CD14-positive monocyte (primary cell): Measurements from ENCODE around the gene TENT4B. TPM values are rescaled to one million over a fixed set of nuclear protein-coding genes. Genes with fewer than 3 reads are reported as not detected.
A peak's percentile ranks its signal among the peaks of the same experiment; 100 is the strongest.

Experiments used
- DNase-seq, 3 donors: peaks; one replicate each; pipeline ENCODE4 v3.0.0-alpha.2; 2011 to 2022
- H2AFZ ChIP-seq: 2 replicates; pipeline ENCODE4 v1.6.0; 2012; ENCODE audit warnings: mild to moderate bottlenecking, low read depth, low read length, inconsistent platforms; ENCODE audit not compliant: insufficient read depth, poor library complexity, severe bottlenecking
- H3K27ac ChIP-seq, 2 donors: 1 replicate in 1 of 2; 2 replicates in 1 of 2; pipeline ENCODE4 v1.5.1; 2012 to 2013; ENCODE audit warnings: low read length in 2 of 2, control low read depth in 1 of 2, inconsistent platforms in 1 of 2, low read depth in 1 of 2, mild to moderate bottlenecking in 1 of 2
- H3K27me3 ChIP-seq, 2 donors: one replicate each; pipeline versions ENCODE4 v1.6.0 to v1.6.1; 2011 to 2013; ENCODE audit warnings: low read length in 2 of 2; ENCODE audit not compliant: control insufficient read depth in 2 of 2, insufficient read depth in 2 of 2
- H3K36me3 ChIP-seq, 2 donors: replicated peaks in 1 of 2; 1 replicate in 1 of 2; 2 replicates in 1 of 2; pipeline versions ENCODE4 v1.5.1 to v1.6.1; 2012 to 2013; ENCODE audit warnings: low read length in 2 of 2, control low read depth in 1 of 2, inconsistent platforms in 1 of 2, mild to moderate bottlenecking in 1 of 2; ENCODE audit not compliant: insufficient read depth in 2 of 2, control insufficient read depth in 1 of 2
- H3K4me1 ChIP-seq, 2 donors: 1 replicate in 1 of 2; 2 replicates in 1 of 2; pipeline versions ENCODE4 v1.5.1 to v1.6.1; 2012 to 2013; ENCODE audit warnings: low read length in 2 of 2, control low read depth in 1 of 2, inconsistent platforms in 1 of 2, mild to moderate bottlenecking in 1 of 2, moderate library complexity in 1 of 2; ENCODE audit not compliant: insufficient read depth in 2 of 2, control insufficient read depth in 1 of 2
- H3K4me2 ChIP-seq: replicated peaks from 2 replicates; pipeline ENCODE3; 2012; ENCODE audit warnings: low read length, moderate library complexity, mild to moderate bottlenecking; ENCODE audit not compliant: poor library complexity, severe bottlenecking; ENCODE audit errors: extremely low read depth
- H3K4me3 ChIP-seq, 3 experiments: fragments of 200-600 bp in 1 of 3; sonication (generic) in 1 of 3; replicated peaks in 1 of 3; 1 replicate in 2 of 3; 2 replicates in 1 of 3; pipeline ENCODE4 v1.5.1; 2011 to 2013; ENCODE audit warnings: low read length in 3 of 3, mild to moderate bottlenecking in 3 of 3, control low read depth in 2 of 3, low read depth in 2 of 3, inconsistent platforms in 1 of 3, moderate library complexity in 1 of 3
- H3K79me2 ChIP-seq: 2 replicates; pipeline ENCODE4 v1.6.0; 2012; ENCODE audit warnings: mild to moderate bottlenecking, control low read depth, inconsistent platforms, low read length, moderate library complexity; ENCODE audit not compliant: insufficient read depth
- H3K9ac ChIP-seq: 2 replicates; pipeline ENCODE4 v1.6.0; 2017; ENCODE audit warnings: low read length, mild to moderate bottlenecking; ENCODE audit not compliant: insufficient read depth, poor library complexity, severe bottlenecking
- H3K9me3 ChIP-seq, 2 donors: replicated peaks in 1 of 2; 1 replicate in 1 of 2; 2 replicates in 1 of 2; pipeline versions ENCODE4 v1.5.1 to v1.6.1; 2012 to 2013; ENCODE audit warnings: low read length in 2 of 2, control low read depth in 1 of 2; ENCODE audit not compliant: control insufficient read depth in 1 of 2, insufficient read depth in 1 of 2
- H4K20me1 ChIP-seq: 2 replicates; pipeline ENCODE4 v1.6.0; 2012; ENCODE audit warnings: mild to moderate bottlenecking, low read length, control low read depth, moderate library complexity; ENCODE audit not compliant: insufficient read depth
- H3K27ac Mint-ChIP-seq, 7 donors: one replicate each; pipeline ENCODE4 v1.8.0; 2020; ENCODE audit warnings: mild to moderate bottlenecking in 7 of 7, mixed read lengths in 7 of 7, moderate library complexity in 6 of 7, inconsistent platforms in 2 of 7
- H3K27me3 Mint-ChIP-seq, 3 donors: one replicate each; pipeline ENCODE4 v1.8.0; 2021 to 2022; ENCODE audit warnings: low read depth in 3 of 3, mild to moderate bottlenecking in 3 of 3, mixed read lengths in 3 of 3, moderate library complexity in 3 of 3, inconsistent platforms in 1 of 3
- H3K36me3 Mint-ChIP-seq, 2 donors: one replicate each; pipeline ENCODE4 v1.8.0; 2020; ENCODE audit warnings: mixed read lengths in 2 of 2, inconsistent platforms in 1 of 2, mild to moderate bottlenecking in 1 of 2
- H3K4me1 Mint-ChIP-seq: one replicate; pipeline ENCODE4 v1.8.0; 2020; ENCODE audit warnings: mild to moderate bottlenecking, mixed read lengths
- H3K4me3 Mint-ChIP-seq, 2 donors: one replicate each; pipeline ENCODE4 v1.8.0; 2020; ENCODE audit warnings: mild to moderate bottlenecking in 2 of 2, mixed read lengths in 2 of 2, moderate library complexity in 1 of 2
- H3K9me3 Mint-ChIP-seq, 7 donors: one replicate each; pipeline ENCODE4 v1.8.0; 2020 to 2022; ENCODE audit warnings: mixed read lengths in 7 of 7, mild to moderate bottlenecking in 6 of 7, moderate library complexity in 6 of 7, inconsistent platforms in 2 of 7
- CTCF ChIP-seq: fragments of 200-600 bp; IDR thresholded peaks from one replicate; pipeline ENCODE4 v1.8.0; 2022; ENCODE audit warnings: antibody characterized with exemption, mild to moderate bottlenecking
- WGBS: methylation state at CpG from one replicate; pipeline ENCODE4 v1.1.5; 2013; ENCODE audit warnings: missing lambda C conversion rate; ENCODE audit not compliant: insufficient coverage; 5-methylcytosine and 5-hydroxymethylcytosine counted together
- intact Hi-C, 2 donors: fragments of 100-400 bp; cut with micrococcal nuclease; formaldehyde crosslinking; loops; one replicate each; pipeline versions ENCODE4 v1.15.0 to v1.15.1; 2023
- polyA plus RNA-seq, 3 donors: library from polyadenylated mRNA; depleted of rRNA in 1 of 3; unstranded in 2 of 3; stranded (reverse) in 1 of 3; fragments of 300-500 nt in 2 of 3; fragments of >200 nt in 1 of 3; fragmentation: Illumina TruSeq in 2 of 3; gene quantifications; 1 replicate in 2 of 3; 2 replicates in 1 of 3; pipeline ENCODE4 v1.2.3, GENCODE V29; 2012 to 2021

The TENT4B gene
- polyA plus RNA-seq, 3 donors = 1.4 to 9.0 (median 1.7) TPM

GRCh38 chr16:50161950-50162349 is 8.8 kb downstream of the TENT4B start:
- Mint-ChIP-seq H3K9me3 (no peaks in the 10 kb centered on the region), H3K27ac (peak overlapping the region in 3 of 7 donors; percentile 11 to 78 (median 36)), H3K36me3 (peaks cover 22 to 38% of the 10 kb centered on the region in 2 donors), H3K4me1 (peaks cover 48% of the 10 kb centered on the region), H3K27me3 (no peaks in the 10 kb centered on the region), H3K4me3 (no peak overlapping the region)
- no peak for TF ChIP-seq CTCF
- Histone ChIP-seq H3K9ac (no peak overlapping the region), H3K4me2 (peak overlapping the region; percentile 8), H3K4me3 (no peak overlapping the region), H3K4me1 (peaks cover 11 to 20% of the 10 kb centered on the region in 2 donors), H3K79me2 (peaks cover 100% of the 10 kb centered on the region), H3K27ac (peak overlapping the region in 1 of 2 donors; percentile 48), H2AFZ (no peak overlapping the region), H3K9me3 (no peaks in the 10 kb centered on the region), H3K36me3 (peaks cover 2 to 11% of the 10 kb centered on the region in 2 donors), H4K20me1 (peaks cover 98% of the 10 kb centered on the region), H3K27me3 (no peaks in the 10 kb centered on the region)
- DNase-seq = no peak
- no CpG with 5 or more reads among the region's 2 CpGs for WGBS
- intact Hi-C loops = no loop called here

GRCh38 chr16:50165473-50165872 is 12.4 kb downstream of the TENT4B start:
- no peaks in the 10 kb centered on the region for H3K9me3 ChIP-seq
- no peak overlapping the region for H3K4me3 ChIP-seq
- no peak overlapping the region for H3K9ac ChIP-seq
- DNase-seq = no peak
- no peaks in the 10 kb centered on the region for H3K27me3 ChIP-seq
- H3K4me1 ChIP-seq = peaks cover 15 to 42% of the 10 kb centered on the region in 2 donors
- Mint-ChIP-seq H3K27me3 (no peaks in the 10 kb centered on the region), H3K36me3 (peaks cover 5 to 25% of the 10 kb centered on the region in 2 donors), H3K9me3 (no peaks in the 10 kb centered on the region), H3K27ac (no peak overlapping the region), H3K4me3 (no peak overlapping the region), H3K4me1 (peaks cover 49% of the 10 kb centered on the region)
- no peak overlapping the region for H2AFZ ChIP-seq
- H3K36me3 ChIP-seq = peaks cover under 1 to 5% of the 10 kb centered on the region in 2 donors
- peaks cover 100% of the 10 kb centered on the region for H3K79me2 ChIP-seq
- no peak overlapping the region for H3K27ac ChIP-seq
- peaks cover 99% of the 10 kb centered on the region for H4K20me1 ChIP-seq
- intact Hi-C loops = no loop called here
- TF ChIP-seq CTCF = no peak
- WGBS = no CpG with 5 or more reads among the region's 2 CpGs
- no peak overlapping the region for H3K4me2 ChIP-seq
